Measurements from ENCODE around the gene PRMT1. TPM values are rescaled to one million over a fixed set of nuclear protein-coding genes. Genes with fewer than 3 reads are reported as not detected.

The PRMT1 gene
- total RNA-seq, 1 donor from 2014 or later, result 362 TPM

- Histone ChIP-seq H3K27ac (ENCODE audit: low read depth, low read length) (peak overlapping the region; percentile 90), H3K9me3 (ENCODE audit: control insufficient read depth in 3 of 3, low read length in 3 of 3) (no peaks in the 10 kb centered on the region), H3K9ac (ENCODE audit: low read depth in 1 of 3, low read length in 3 of 3) (peak overlapping the region; percentile 91), H3K36me3 (ENCODE audit: control insufficient read depth in 3 of 3, insufficient read depth in 3 of 3, low read length in 3 of 3) (peaks cover 16 to 29% (median 20%) of the 10 kb centered on the region in 3 donors), H3K4me1 (ENCODE audit: control insufficient read depth in 3 of 3, insufficient read depth in 3 of 3, low read length in 3 of 3) (peaks cover 20 to 33% (median 28%) of the 10 kb centered on the region in 3 donors), H3K27me3 (ENCODE audit: control insufficient read depth in 3 of 3, insufficient read depth in 3 of 3, low read length in 3 of 3) (no peaks in the 10 kb centered on the region), H3K4me3 (ENCODE audit: low read length in 3 of 3) (peak overlapping the region; percentile 87 to 94 (median 91))
Measured at GRCh38 chr19:49666120-49666444, 11.0 kb upstream of the PRMT1 start.

GRCh38 chr19:49667473-49667872 is 9.6 kb upstream of the PRMT1 start:
- no peak overlapping the region for H3K4me3 ChIP-seq (ENCODE audit: low read length in 3 of 3)
- peaks cover 9 to 15% (median 9%) of the 10 kb centered on the region in 3 donors for H3K36me3 ChIP-seq (ENCODE audit: control insufficient read depth in 3 of 3, insufficient read depth in 3 of 3, low read length in 3 of 3)
- H3K27ac ChIP-seq (ENCODE audit: low read depth, low read length), result no peak overlapping the region
- H3K9ac ChIP-seq (ENCODE audit: low read depth in 1 of 3, low read length in 3 of 3), result peak overlapping the region in 1 of 3 donors; percentile 33
- H3K9me3 ChIP-seq (ENCODE audit: control insufficient read depth in 3 of 3, low read length in 3 of 3), result no peaks in the 10 kb centered on the region
- peaks cover 27 to 38% (median 31%) of the 10 kb centered on the region in 3 donors for H3K4me1 ChIP-seq (ENCODE audit: control insufficient read depth in 3 of 3, insufficient read depth in 3 of 3, low read length in 3 of 3)
- H3K27me3 ChIP-seq (ENCODE audit: control insufficient read depth in 3 of 3, insufficient read depth in 3 of 3, low read length in 3 of 3), result no peaks in the 10 kb centered on the region

- H3K9ac ChIP-seq (ENCODE audit: low read depth in 1 of 3, low read length in 3 of 3), result no peak overlapping the region
- peaks cover 20 to 25% (median 22%) of the 10 kb centered on the region in 3 donors for H3K4me1 ChIP-seq (ENCODE audit: control insufficient read depth in 3 of 3, insufficient read depth in 3 of 3, low read length in 3 of 3)
- H3K36me3 ChIP-seq (ENCODE audit: control insufficient read depth in 3 of 3, insufficient read depth in 3 of 3, low read length in 3 of 3), result peaks cover 3 to 10% (median 3%) of the 10 kb centered on the region in 3 donors
Measured at GRCh38 chr19:49669516-49669915, 7.6 kb upstream of the PRMT1 start.

GRCh38 chr19:49672131-49672919 is 4.7 kb upstream of the PRMT1 start:
- H3K36me3 ChIP-seq (ENCODE audit: control insufficient read depth in 3 of 3, insufficient read depth in 3 of 3, low read length in 3 of 3), result peaks cover 3 to 10% (median 3%) of the 10 kb centered on the region in 3 donors
- H3K9me3 ChIP-seq (ENCODE audit: control insufficient read depth in 3 of 3, low read length in 3 of 3), result no peaks in the 10 kb centered on the region
- H3K4me1 ChIP-seq (ENCODE audit: control insufficient read depth in 3 of 3, insufficient read depth in 3 of 3, low read length in 3 of 3), result peaks cover 8 to 11% (median 10%) of the 10 kb centered on the region in 3 donors
- peak overlapping the region in 2 of 3 donors; percentile 40 to 58 for H3K4me3 ChIP-seq (ENCODE audit: low read length in 3 of 3)
- H3K27ac ChIP-seq (ENCODE audit: low read depth, low read length), result peak overlapping the region; percentile 64
- H3K9ac ChIP-seq (ENCODE audit: low read depth in 1 of 3, low read length in 3 of 3), result peak overlapping the region in 2 of 3 donors; percentile 62 to 80
- no peaks in the 10 kb centered on the region for H3K27me3 ChIP-seq (ENCODE audit: control insufficient read depth in 3 of 3, insufficient read depth in 3 of 3, low read length in 3 of 3)

More at GRCh38 chr19:49669516-49669915, 7.6 kb upstream of the PRMT1 start:
- H3K9me3 ChIP-seq (ENCODE audit: control insufficient read depth in 3 of 3, low read length in 3 of 3), result no peaks in the 10 kb centered on the region
- no peak overlapping the region for H3K4me3 ChIP-seq (ENCODE audit: low read length in 3 of 3)
- H3K27me3 ChIP-seq (ENCODE audit: control insufficient read depth in 3 of 3, insufficient read depth in 3 of 3, low read length in 3 of 3), result no peaks in the 10 kb centered on the region
- H3K27ac ChIP-seq (ENCODE audit: low read depth, low read length), result no peak overlapping the region

- Histone ChIP-seq H3K9me3 (ENCODE audit: control insufficient read depth in 3 of 3, low read length in 3 of 3) (no peaks in the 10 kb centered on the region), H3K9ac (ENCODE audit: low read depth in 1 of 3, low read length in 3 of 3) (peak overlapping the region; percentile 55 to 97 (median 93)), H3K27ac (ENCODE audit: low read depth, low read length) (peak overlapping the region; percentile 92), H3K4me3 (ENCODE audit: low read length in 3 of 3) (peak overlapping the region; percentile 56 to 81 (median 81)), H3K36me3 (ENCODE audit: control insufficient read depth in 3 of 3, insufficient read depth in 3 of 3, low read length in 3 of 3) (peaks cover 0 to 5% (median 0%) of the 10 kb centered on the region in 3 donors), H3K4me1 (ENCODE audit: control insufficient read depth in 3 of 3, insufficient read depth in 3 of 3, low read length in 3 of 3) (peaks cover 38 to 46% (median 39%) of the 10 kb centered on the region in 3 donors), H3K27me3 (ENCODE audit: control insufficient read depth in 3 of 3, insufficient read depth in 3 of 3, low read length in 3 of 3) (no peaks in the 10 kb centered on the region)
Measured at GRCh38 chr19:49676136-49676783, 811 bp upstream of the PRMT1 start.

- Histone ChIP-seq H3K9ac (ENCODE audit: low read depth in 1 of 3, low read length in 3 of 3) (peak overlapping the region; percentile 98 to 100 (median 99)), H3K27ac (ENCODE audit: low read depth, low read length) (peak overlapping the region; percentile 98), H3K4me3 (ENCODE audit: low read length in 3 of 3) (peak overlapping the region; percentile 93 to 99 (median 98)), H3K4me1 (ENCODE audit: control insufficient read depth in 3 of 3, insufficient read depth in 3 of 3, low read length in 3 of 3) (peaks cover 40 to 49% (median 40%) of the 10 kb centered on the region in 3 donors), H3K36me3 (ENCODE audit: control insufficient read depth in 3 of 3, insufficient read depth in 3 of 3, low read length in 3 of 3) (peaks cover 2 to 7% (median 2%) of the 10 kb centered on the region in 3 donors), H3K9me3 (ENCODE audit: control insufficient read depth in 3 of 3, low read length in 3 of 3) (no peaks in the 10 kb centered on the region), H3K27me3 (ENCODE audit: control insufficient read depth in 3 of 3, insufficient read depth in 3 of 3, low read length in 3 of 3) (no peaks in the 10 kb centered on the region)
Measured at GRCh38 chr19:49676784-49677230, 264 bp upstream of the PRMT1 start.

- peaks cover 38 to 52% (median 40%) of the 10 kb centered on the region in 3 donors for H3K4me1 ChIP-seq (ENCODE audit: control insufficient read depth in 3 of 3, insufficient read depth in 3 of 3, low read length in 3 of 3)
- H3K9me3 ChIP-seq (ENCODE audit: control insufficient read depth in 3 of 3, low read length in 3 of 3), result no peaks in the 10 kb centered on the region
- H3K27ac ChIP-seq (ENCODE audit: low read depth, low read length), result peak overlapping the region; percentile 98
- H3K9ac ChIP-seq (ENCODE audit: low read depth in 1 of 3, low read length in 3 of 3), result peak overlapping the region; percentile 60 to 100 (median 99)
- H3K36me3 ChIP-seq (ENCODE audit: control insufficient read depth in 3 of 3, insufficient read depth in 3 of 3, low read length in 3 of 3), result peaks cover 11 to 18% (median 11%) of the 10 kb centered on the region in 3 donors
- no peaks in the 10 kb centered on the region for H3K27me3 ChIP-seq (ENCODE audit: control insufficient read depth in 3 of 3, insufficient read depth in 3 of 3, low read length in 3 of 3)
- H3K4me3 ChIP-seq (ENCODE audit: low read length in 3 of 3), result peak overlapping the region; percentile 93 to 99 (median 98)
Measured at GRCh38 chr19:49677901-49678674, 1.0 kb downstream of the PRMT1 start.

- H3K27me3 ChIP-seq (ENCODE audit: control insufficient read depth in 3 of 3, insufficient read depth in 3 of 3, low read length in 3 of 3), result no peaks in the 10 kb centered on the region
- peak overlapping the region; percentile 52 to 64 (median 56) for H3K4me3 ChIP-seq (ENCODE audit: low read length in 3 of 3)
Measured at GRCh38 chr19:49678985-49679770, 2.1 kb downstream of the PRMT1 start.

More at GRCh38 chr19:49678985-49679770, 2.1 kb downstream of the PRMT1 start:
- peak overlapping the region; percentile 81 to 83 (median 82) for H3K9ac ChIP-seq (ENCODE audit: low read depth in 1 of 3, low read length in 3 of 3)
- H3K36me3 ChIP-seq (ENCODE audit: control insufficient read depth in 3 of 3, insufficient read depth in 3 of 3, low read length in 3 of 3), result peaks cover 19 to 24% (median 20%) of the 10 kb centered on the region in 3 donors
- H3K27ac ChIP-seq (ENCODE audit: low read depth, low read length), result peak overlapping the region; percentile 98
- H3K4me1 ChIP-seq (ENCODE audit: control insufficient read depth in 3 of 3, insufficient read depth in 3 of 3, low read length in 3 of 3), result peaks cover 38 to 52% (median 40%) of the 10 kb centered on the region in 3 donors
- H3K9me3 ChIP-seq (ENCODE audit: control insufficient read depth in 3 of 3, low read length in 3 of 3), result no peaks in the 10 kb centered on the region
